PFSK-1 (cell line): Measurements from ENCODE around the gene ZNF280B.

Experiments used
- POLR2AphosphoS5 ChIP-seq: IDR thresholded peaks from 2 replicates; pipeline ENCODE4 v1.6.1; 2012; ENCODE audit warnings: low read depth, mild to moderate bottlenecking, control low read depth, low read length, moderate library complexity
- TAF1 ChIP-seq: IDR thresholded peaks from 2 replicates; pipeline ENCODE4 v1.6.1; 2012; ENCODE audit warnings: low read length, control low read depth, borderline replicate concordance; ENCODE audit not compliant: insufficient read depth

GRCh38 chr22:22521631-22522030, 13.1 kb upstream of the ZNF280B start:
- TF ChIP-seq POLR2AphosphoS5 = no peak
- TF ChIP-seq TAF1 = no peak
